Measurements from ENCODE around the gene TSHZ2. TPM values are rescaled to one million over a fixed set of nuclear protein-coding genes. Genes with fewer than 3 reads are reported as not detected.
"Not testable (repeated sequence)": the region's sequence is repeated elsewhere in the genome, so short reads cannot be mapped to it uniquely, and the experiment has no call there.

Gene TSHZ2
- total RNA-seq, 2 donors from 2014 or later = 34.6 to 50.0 TPM

DNA sequence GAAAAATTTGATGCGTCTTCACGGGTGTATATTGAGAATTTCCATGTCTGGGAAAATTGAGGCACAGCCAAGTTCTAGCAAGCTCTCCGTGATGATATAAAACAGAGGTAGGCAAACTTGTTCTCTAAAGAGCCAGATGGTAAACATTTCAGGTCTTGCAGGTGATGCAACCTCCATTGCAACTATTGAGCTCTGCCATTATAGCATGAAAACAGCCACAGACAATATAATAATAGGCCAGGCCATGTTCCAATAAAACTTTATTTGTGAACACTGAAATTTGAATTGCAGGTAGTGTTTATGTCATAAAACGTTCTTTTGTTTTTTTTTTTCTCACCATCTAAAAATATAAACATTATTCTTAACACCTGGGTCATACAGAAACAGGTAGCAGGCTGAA is 453.3 kb downstream of the TSHZ2 start:
- no peak for DNase-seq (ENCODE audit: low spot score)
- intact Hi-C loops (cut with DNase I) = no loop called here

GRCh38 chr20:53425941-53426340 is 453.8 kb downstream of the TSHZ2 start:
- intact Hi-C loops (cut with DNase I) = no loop called here
- DNase-seq (ENCODE audit: low spot score) = no peak

DNA sequence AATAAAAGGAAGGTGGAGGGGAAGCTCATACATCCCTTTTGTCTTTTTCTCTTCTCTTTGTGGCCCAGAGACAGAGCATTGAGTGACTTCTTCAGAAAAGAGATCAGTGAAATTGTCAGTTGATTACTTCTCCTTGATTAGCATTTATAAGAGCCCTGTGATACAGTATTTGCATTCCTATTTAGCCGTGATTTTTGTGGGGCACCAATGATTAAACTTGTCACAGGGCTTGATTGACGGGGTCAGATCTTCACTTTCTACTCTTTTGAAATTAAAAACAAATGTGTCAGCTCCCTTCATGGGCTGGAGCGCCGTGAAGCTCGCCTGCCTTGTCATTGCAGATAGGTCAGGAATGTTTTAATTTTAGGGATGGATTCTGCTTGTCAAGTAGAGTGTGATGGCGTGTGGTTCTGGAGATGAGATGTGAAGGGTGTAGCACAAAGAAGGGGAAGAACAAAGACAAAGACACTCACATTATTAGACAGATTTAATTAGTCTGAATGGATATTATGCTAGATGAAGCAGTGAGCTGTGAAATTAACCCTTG is 454.7 kb downstream of the TSHZ2 start:
- DNase-seq (ENCODE audit: low spot score) = no peak
- intact Hi-C loops (cut with DNase I) = no loop called here

GRCh38 chr20:53427951-53428350 is 455.8 kb downstream of the TSHZ2 start:
- DNase-seq (ENCODE audit: low spot score) = no peak
- intact Hi-C loops (cut with DNase I) = no loop called here

GRCh38 chr20:53428588-53428987 is 456.4 kb downstream of the TSHZ2 start:
- intact Hi-C loops (cut with DNase I) = no loop called here
- no peak for DNase-seq (ENCODE audit: low spot score)

GRCh38 chr20:53428996-53429395 is 456.8 kb downstream of the TSHZ2 start:
- intact Hi-C loops (cut with DNase I) = no loop called here
- no peak for DNase-seq (ENCODE audit: low spot score)

GRCh38 chr20:53434662-53435061 is 462.5 kb downstream of the TSHZ2 start:
- intact Hi-C loops (cut with DNase I) = no loop called here
- no peak for DNase-seq (ENCODE audit: low spot score)

- DNase-seq (ENCODE audit: low spot score); intact Hi-C loops (cut with DNase I): not testable (repeated sequence)
Measured at GRCh38 chr20:53436927-53437326, 464.8 kb downstream of the TSHZ2 start.

DNA sequence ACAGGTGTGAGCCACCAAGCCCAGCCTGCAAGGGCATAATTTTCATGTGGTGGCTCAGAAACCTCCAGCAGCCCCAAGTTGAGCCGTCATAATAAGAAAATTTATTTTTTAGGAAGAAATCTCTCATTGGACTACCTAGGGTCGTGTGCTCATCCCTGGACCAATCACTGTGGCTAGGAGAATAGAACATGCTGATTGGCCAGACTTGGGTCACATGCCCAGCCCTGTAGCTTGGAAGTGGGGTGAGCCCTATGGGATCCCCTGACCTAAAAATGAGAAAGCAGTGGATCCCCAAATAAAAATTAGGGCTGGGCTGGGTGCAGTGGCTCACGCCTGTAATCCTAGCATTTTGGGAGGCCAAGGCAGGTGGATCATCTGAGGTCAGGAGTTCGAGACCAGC is 466.2 kb downstream of the TSHZ2 start:
- intact Hi-C loops (cut with DNase I) = no loop called here
- no peak for DNase-seq (ENCODE audit: low spot score)

GRCh38 chr20:53439046-53439445 is 466.9 kb downstream of the TSHZ2 start:
- intact Hi-C loops (cut with DNase I) = no loop called here
- DNase-seq (ENCODE audit: low spot score) = no peak

DNA sequence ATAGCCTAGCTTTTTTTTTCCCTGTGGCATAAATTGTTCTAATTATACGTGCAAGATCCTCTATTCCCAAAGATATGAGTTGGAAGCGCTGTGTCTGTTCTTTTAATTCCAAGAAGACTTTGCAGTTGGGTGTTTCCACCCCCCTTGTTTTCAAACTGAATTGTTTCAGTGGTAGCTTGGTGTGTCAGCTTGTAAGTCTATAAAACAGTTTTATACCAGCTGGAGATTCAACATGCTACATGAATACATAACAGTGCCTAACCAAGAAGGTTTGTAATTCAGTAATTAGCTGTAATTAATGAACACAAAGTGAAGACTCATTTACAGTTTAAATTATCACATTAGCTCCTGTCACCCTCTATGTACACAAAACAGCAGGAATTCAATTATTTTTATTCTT is 467.5 kb downstream of the TSHZ2 start:
- intact Hi-C loops (cut with DNase I) = no loop called here
- no peak for DNase-seq (ENCODE audit: low spot score)

DNA sequence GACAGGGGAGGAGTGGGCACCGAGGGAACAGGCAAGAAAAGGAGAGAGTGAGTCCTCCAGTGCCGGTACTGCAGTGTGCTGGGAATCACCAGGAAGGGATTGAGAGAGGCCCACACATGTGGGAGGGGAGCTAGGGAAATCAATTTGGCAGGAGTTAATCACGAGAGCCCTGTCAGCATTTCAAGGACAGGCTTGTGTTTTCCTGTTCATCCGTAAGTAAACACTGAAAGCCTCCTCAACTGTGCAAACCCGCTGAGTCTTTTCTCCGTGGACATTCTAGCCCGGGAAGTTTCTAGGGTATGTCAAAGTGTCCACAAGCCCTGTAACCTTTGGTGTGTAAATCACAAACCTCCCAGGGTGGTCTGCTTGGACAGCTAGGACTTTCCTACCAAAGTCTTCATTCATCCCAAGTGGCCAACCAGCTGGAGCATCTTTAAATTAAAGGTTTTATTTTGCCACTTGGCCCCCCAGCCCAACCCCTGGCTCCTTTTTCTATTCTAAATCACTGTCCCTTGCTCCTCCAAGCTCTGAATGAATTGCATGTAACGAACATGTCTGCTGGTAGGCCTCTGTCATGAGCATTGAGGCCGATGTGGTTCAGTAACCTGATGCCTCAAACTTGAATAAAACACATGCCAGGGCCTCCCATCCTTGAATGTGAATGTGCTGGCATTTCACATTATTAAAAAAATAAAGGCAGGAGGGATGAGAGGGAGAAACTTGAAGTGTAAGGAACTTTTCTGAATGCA is 472.4 kb downstream of the TSHZ2 start:
- intact Hi-C loops (cut with DNase I) = no loop called here
- no peak for DNase-seq (ENCODE audit: low spot score)

DNA sequence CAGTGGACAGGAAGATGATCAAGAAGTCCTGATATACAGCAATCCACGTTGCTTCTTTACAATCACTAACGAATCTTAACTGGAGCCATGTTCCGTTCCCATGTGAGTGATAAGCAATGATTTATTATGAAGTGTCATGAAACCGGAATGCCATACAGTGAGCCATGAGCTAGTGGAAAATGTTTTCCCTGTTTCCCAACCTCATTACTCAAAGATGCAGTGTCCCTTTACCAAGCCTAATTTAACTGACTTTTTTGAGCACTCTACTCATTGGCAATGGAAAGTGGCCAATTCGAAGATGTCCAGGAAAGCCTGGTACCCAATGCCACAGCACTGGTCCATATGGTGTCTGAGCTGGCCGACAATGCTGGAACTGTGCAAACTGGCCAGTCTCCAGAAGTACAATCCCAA is 473.2 kb downstream of the TSHZ2 start:
- no peak for DNase-seq (ENCODE audit: low spot score)
- intact Hi-C loops (cut with DNase I) = no loop called here

GRCh38 chr20:53445932-53446331 is 473.8 kb downstream of the TSHZ2 start:
- intact Hi-C loops (cut with DNase I) = no loop called here

GRCh38 chr20:53447316-53447715 is 475.2 kb downstream of the TSHZ2 start:
- DNase-seq (ENCODE audit: low spot score) = no peak
- intact Hi-C loops (cut with DNase I) = no loop called here

More at GRCh38 chr20:53445932-53446331, 473.8 kb downstream of the TSHZ2 start:
- DNase-seq (ENCODE audit: low spot score) = no peak

GRCh38 chr20:53448426-53448825 is 476.3 kb downstream of the TSHZ2 start:
- no peak for DNase-seq (ENCODE audit: low spot score)
- intact Hi-C loops (cut with DNase I) = no loop called here

- intact Hi-C loops (cut with DNase I) = no loop called here
- no peak for DNase-seq (ENCODE audit: low spot score)
Measured at GRCh38 chr20:53448875-53449274, 476.7 kb downstream of the TSHZ2 start.

DNA sequence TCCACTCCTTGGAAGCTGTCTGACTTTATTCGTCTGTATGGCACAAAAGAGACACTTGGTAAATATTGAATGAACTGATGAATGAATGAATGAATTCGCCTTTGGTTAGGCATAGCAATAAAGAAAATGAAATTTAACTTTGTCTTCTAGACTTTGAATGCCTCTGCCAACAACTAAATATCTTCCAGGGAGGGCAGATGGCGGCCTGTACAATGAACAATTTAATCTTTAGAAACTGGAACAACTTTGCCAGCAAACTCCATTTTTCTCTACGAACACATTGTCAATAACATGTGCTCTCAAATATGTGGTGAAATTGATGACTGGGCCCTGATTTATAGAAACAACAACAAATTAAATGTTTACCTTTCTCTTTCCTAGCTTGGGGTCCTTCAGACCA is 480.9 kb downstream of the TSHZ2 start:
- intact Hi-C loops (cut with DNase I) = no loop called here
- DNase-seq (ENCODE audit: low spot score) = no peak

- intact Hi-C loops (cut with DNase I) = no loop called here
- no peak for DNase-seq (ENCODE audit: low spot score)
Measured at GRCh38 chr20:53454675-53455276, 482.6 kb downstream of the TSHZ2 start.

DNA sequence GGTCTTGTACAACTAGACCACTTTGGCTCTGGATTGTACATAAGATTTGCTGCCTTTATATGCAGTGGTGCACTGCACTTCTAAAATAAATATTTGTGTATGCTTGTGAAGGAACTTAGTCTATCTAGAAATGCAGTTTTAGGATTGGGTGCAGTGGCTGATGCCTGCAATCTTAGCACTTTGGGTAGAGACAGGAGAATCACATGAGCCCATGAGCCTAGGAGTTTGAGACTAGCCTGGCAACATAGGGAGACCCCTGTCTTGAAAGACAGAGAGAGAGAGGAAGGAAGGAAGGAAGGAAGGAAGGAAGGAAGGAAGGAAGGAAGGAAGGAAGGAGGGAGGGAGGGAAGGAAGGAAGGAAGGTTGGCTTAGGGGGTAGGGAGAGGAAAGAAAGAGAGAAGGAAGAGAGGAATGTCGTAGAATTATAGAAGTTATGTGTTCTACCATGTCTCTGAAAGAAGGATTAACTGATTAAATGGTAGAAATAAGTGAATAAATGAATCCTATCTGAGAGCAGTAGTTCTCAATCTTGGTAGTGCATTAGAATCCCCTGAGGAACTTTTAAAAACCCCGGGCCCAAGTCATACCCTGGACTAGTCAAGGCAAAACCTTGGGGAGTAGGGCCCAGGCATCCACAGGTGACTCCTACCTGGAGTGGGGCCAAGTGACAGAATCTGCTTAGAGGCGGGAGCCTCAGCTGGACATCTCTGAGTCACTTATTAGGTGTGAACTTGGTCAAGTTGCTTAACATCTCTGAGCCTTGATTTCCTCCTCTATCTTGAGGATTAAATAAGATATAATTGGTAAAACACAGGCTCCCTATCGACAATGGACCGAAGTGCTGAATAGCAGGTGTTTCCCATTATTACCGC is 491.2 kb downstream of the TSHZ2 start:
- no peak for DNase-seq (ENCODE audit: low spot score)
- intact Hi-C loops (cut with DNase I) = no loop called here
